Measurements from ENCODE around the gene SYTL2.
"Not testable (repeated sequence)": the region's sequence is repeated elsewhere in the genome, so short reads cannot be mapped to it uniquely, and the experiment has no call there.

GRCh38 chr11:85853541-85853940 is 42.6 kb upstream of the SYTL2 start:
- not testable (repeated sequence) for TF ChIP-seq POLR2AphosphoS5 (IDR thresholded peaks at IDR 0.05; ENCODE audit: borderline replicate concordance, low read depth, low read length); EZH2 (IDR thresholded peaks at IDR 0.05)
